Kidney (tissue), 14 donors: Measurements from ENCODE around the gene DCBLD2. TPM values are rescaled to one million over a fixed set of nuclear protein-coding genes. Genes with fewer than 3 reads are reported as not detected.

Source experiments
- DNase-seq, 5 donors: peaks; one replicate each; pipeline ENCODE4 v3.0.0-alpha.2; 2013 to 2020
- FAIRE-seq: peaks from 2 replicates; lab custom pipeline; 2012; peaks lifted over from hg19 to GRCh38; lab: Jason Lieb, UNC
- H3K27ac ChIP-seq, 2 donors: one replicate each; pipeline ENCODE4 v1.7.0; 2013; ENCODE audit warnings: low read depth in 2 of 2, low read length in 2 of 2, inconsistent platforms in 1 of 2
- H3K27me3 ChIP-seq: one replicate; pipeline ENCODE4 v1.7.1; 2013; ENCODE audit warnings: low read length, inconsistent platforms; ENCODE audit not compliant: control insufficient read depth, insufficient read depth
- H3K36me3 ChIP-seq, 3 donors: one replicate each; pipeline versions ENCODE4 v1.7.0 to v1.7.1; 2013; ENCODE audit warnings: low read length in 3 of 3, control low read depth in 1 of 3, inconsistent platforms in 1 of 3; ENCODE audit not compliant: insufficient read depth in 3 of 3, control insufficient read depth in 2 of 3
- H3K4me1 ChIP-seq, 3 donors: one replicate each; pipeline versions ENCODE4 v1.7.0 to v1.7.1; 2013; ENCODE audit warnings: low read length in 3 of 3, inconsistent platforms in 1 of 3, low read depth in 1 of 3; ENCODE audit not compliant: control insufficient read depth in 2 of 3, insufficient read depth in 2 of 3
- H3K4me3 ChIP-seq, 3 donors: one replicate each; pipeline versions ENCODE4 v1.7.0 to v1.8.1; 2013; ENCODE audit warnings: low read length in 3 of 3, control low read depth in 1 of 3, inconsistent platforms in 1 of 3
- H3K9ac ChIP-seq, 3 donors: one replicate each; pipeline versions ENCODE4 v1.7.0 to v1.7.1; 2013; ENCODE audit warnings: low read length in 3 of 3, control low read depth in 1 of 3, inconsistent platforms in 1 of 3
- H3K9me3 ChIP-seq, 3 donors: one replicate each; pipeline versions ENCODE4 v1.7.0 to v1.7.1; 2013; ENCODE audit warnings: low read length in 3 of 3, control low read depth in 1 of 3, inconsistent platforms in 1 of 3; ENCODE audit not compliant: control insufficient read depth in 2 of 3, insufficient read depth in 1 of 3
- intact Hi-C: fragments of 100-400 bp; cut with DNase I; formaldehyde crosslinking; loops from one replicate; pipeline ENCODE4 v1.11.1; 2022
- polyA plus RNA-seq: library from polyadenylated mRNA; stranded (reverse); fragments of 350-450 nt; fragmentation: Illumina TruSeq; extraction: RNeasy Lipid Tissue Mini Kit (QIAGEN cat#74804); gene quantifications from one replicate; pipeline ENCODE4 v1.2.3, GENCODE V29; 2014; ENCODE audit warnings: low read depth, low replicate concordance; ENCODE audit not compliant: insufficient read depth
- total RNA-seq: library from RNA; stranded (reverse); fragmentation: NEBNext Ultra II Directional; extraction: Animal tissue kit (Norgen Biotek cat#: 25700); gene quantifications from one replicate; pipeline ENCODE4 v1.2.1, GENCODE V29; 2021
- TF ChIP-seq, protein P1 (sequence below): IDR thresholded peaks from 3 replicates; pipeline ENCODE4 v1.5.1; 2012; ENCODE audit warnings: mild to moderate bottlenecking, moderate library complexity, borderline replicate concordance; ENCODE audit not compliant: insufficient read depth; ENCODE audit errors: extremely low read depth
- donor health status: control.
- donor health status: control.
- donor health status: control.
- donor health status: control.
- donor health status: control.
- donor health status: DM: yes; HTN: yes; CAD: no.
- donor health status: Normal renal cell carcinoma (clear cell type).

DCBLD2 gene
- total and polyA plus RNA-seq, 2 donors from 2014 or later, result 8.0 to 39.3 TPM

DNA sequence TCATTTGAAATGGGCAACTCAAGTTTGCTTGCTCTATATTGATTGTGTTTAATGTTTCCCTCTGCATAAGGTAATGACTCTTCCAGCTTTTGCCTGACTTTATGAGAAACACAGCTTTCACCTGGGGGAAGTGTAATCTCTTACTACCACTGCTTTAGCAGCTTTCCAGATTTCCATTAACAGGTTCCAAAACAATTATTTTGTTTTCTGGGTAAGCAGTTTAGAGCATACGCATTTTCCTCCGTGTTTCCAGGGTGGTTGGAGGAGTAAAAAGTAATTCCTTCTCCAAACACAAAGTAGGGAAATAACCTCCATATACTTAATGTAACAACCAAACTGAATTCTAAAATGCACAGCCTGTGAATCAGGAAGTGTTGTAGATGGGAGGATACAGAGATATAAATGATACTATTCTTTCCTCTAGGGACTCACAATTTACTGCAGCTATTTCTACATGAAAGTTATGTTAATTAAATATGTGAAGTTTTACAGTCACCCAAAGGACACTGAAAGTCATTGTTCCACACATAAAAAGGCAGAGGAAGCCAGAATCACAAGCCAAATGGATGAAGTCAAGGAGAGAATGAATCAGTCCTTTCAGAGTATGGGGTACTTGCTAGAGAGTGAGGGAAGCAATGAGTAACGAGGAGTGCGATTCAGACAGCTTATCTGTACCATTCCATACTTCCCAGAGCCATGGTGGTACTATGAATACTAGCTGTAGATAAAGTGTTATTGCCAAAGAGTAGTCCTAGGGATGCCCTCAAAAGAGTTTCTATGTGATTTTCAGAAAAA, 121.8 kb downstream of the DCBLD2 start:
- H3K9ac ChIP-seq, result no peak overlapping the region
- no peaks in the 10 kb centered on the region for H3K9me3 ChIP-seq
- H3K4me1 ChIP-seq, result peaks cover 3 to 21% (median 11%) of the 10 kb centered on the region in 3 donors
- H3K27ac ChIP-seq, result peak overlapping the region; percentile 12
- H3K4me3 ChIP-seq, result no peak overlapping the region
- FAIRE-seq (no peak), DNase-seq (no peak)
- H3K27me3 ChIP-seq, result no peaks in the 10 kb centered on the region
- intact Hi-C loops, result no loop called here
- TF ChIP-seq, protein P1, sequence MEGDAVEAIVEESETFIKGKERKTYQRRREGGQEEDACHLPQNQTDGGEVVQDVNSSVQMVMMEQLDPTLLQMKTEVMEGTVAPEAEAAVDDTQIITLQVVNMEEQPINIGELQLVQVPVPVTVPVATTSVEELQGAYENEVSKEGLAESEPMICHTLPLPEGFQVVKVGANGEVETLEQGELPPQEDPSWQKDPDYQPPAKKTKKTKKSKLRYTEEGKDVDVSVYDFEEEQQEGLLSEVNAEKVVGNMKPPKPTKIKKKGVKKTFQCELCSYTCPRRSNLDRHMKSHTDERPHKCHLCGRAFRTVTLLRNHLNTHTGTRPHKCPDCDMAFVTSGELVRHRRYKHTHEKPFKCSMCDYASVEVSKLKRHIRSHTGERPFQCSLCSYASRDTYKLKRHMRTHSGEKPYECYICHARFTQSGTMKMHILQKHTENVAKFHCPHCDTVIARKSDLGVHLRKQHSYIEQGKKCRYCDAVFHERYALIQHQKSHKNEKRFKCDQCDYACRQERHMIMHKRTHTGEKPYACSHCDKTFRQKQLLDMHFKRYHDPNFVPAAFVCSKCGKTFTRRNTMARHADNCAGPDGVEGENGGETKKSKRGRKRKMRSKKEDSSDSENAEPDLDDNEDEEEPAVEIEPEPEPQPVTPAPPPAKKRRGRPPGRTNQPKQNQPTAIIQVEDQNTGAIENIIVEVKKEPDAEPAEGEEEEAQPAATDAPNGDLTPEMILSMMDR, result no peak
- peaks cover 0 to 2% (median 0%) of the 10 kb centered on the region in 3 donors for H3K36me3 ChIP-seq

GRCh38 chr3:98778852-98779413, 122.6 kb downstream of the DCBLD2 start:
- FAIRE-seq, result no peak
- TF ChIP-seq, protein P1, result no peak
- peak overlapping the region in 1 of 3 donors; percentile 13 for H3K9ac ChIP-seq

DNA sequence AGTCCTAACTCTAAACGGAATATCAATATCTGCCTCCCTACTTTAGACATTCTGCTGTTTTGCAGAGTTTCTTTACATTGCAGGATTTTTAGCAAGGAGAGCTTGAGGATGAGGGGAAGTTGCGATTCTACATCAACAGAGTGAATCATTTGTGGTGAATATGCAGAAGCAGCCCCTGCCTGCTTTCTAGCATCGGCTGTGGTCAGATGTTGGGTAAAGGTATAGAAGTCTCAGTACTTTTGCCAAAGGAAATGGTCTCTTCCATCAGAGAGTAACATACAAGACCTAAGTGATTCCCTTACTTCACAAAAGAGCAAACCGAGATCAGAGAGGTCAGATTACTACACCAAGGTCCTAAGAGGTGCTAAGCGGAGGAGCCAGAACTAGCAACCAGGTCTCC, 123.1 kb downstream of the DCBLD2 start:
- Histone ChIP-seq H3K9me3 (no peaks in the 10 kb centered on the region), H3K4me1 (peaks cover 3 to 21% (median 11%) of the 10 kb centered on the region in 3 donors), H3K27ac (peak overlapping the region; percentile 20 to 55), H3K4me3 (no peak overlapping the region), H3K36me3 (peaks cover 0 to 2% (median 0%) of the 10 kb centered on the region in 3 donors), H3K27me3 (no peaks in the 10 kb centered on the region), H3K9ac (peak overlapping the region in 1 of 3 donors; percentile 13)
- DNase-seq (no peak), FAIRE-seq (no peak)
- intact Hi-C loops, result no loop called here
- TF ChIP-seq, protein P1, result no peak

More at GRCh38 chr3:98778852-98779413, 122.6 kb downstream of the DCBLD2 start:
- Histone ChIP-seq H3K4me3 (no peak overlapping the region), H3K27me3 (no peaks in the 10 kb centered on the region), H3K9me3 (no peaks in the 10 kb centered on the region), H3K27ac (peak overlapping the region; percentile 20 to 55), H3K36me3 (peaks cover 0 to 2% (median 0%) of the 10 kb centered on the region in 3 donors), H3K4me1 (peaks cover 3 to 21% (median 11%) of the 10 kb centered on the region in 3 donors)
- intact Hi-C loops, result no loop called here
- DNase-seq, result no peak
